NOMO-1 treated with DMSO at 0.1 percent for 48 hours (cell line): Measurements from ENCODE around the gene PCDHA10.

ENCODE experiments used
- DNase-seq: peaks from one replicate; lab custom pipeline; 2025; ENCODE audit not compliant: unreplicated experiment; lab: John Stamatoyannopoulos, UW

The PCDHA10 gene

GRCh38 chr5:140883927-140884697, 28.4 kb downstream of the PCDHA10 start:
- DNase-seq, result no peak

DNA sequence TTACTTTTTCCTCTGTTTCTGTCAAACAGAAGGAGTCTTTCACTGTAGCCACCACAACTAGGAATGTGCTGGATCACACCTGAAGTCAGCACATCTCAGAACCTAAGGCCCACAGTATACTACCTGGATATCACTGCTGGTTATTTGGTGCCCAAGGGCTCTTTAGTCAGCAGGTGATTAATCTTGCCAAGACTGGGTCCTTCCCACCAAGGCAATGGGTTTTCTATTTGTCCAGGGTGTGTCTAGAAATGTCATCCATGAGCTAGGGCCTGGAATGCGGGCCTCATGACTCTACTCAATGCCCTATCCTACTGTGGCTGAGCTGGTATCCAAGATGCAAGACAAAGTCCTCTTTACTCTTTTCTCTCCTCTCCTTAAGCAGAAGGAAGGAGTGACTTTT, 60.6 kb downstream of the PCDHA10 start:
- DNase-seq, result no peak
